WTC11 (cell line): ENCODE results near the gene YAF2. TPM values are rescaled to one million over a fixed set of nuclear protein-coding genes. Genes with fewer than 3 reads are reported as not detected.
A peak's percentile ranks its signal among the peaks of the same experiment; 100 is the strongest.

ENCODE experiments used
- ATAC-seq: fragments of 200-7000 bp; cut with Tn5 transposase; 2 replicates; pipeline ENCODE4 v1.10.0; 2021; ENCODE audit warnings: mild to moderate bottlenecking, moderate library complexity
- CTCF ChIA-PET: fragments of 300-600 bp; sonication (Branson Sonifier 250); formaldehyde crosslinking; loops from one replicate; lab custom pipeline; 2021; ENCODE audit warnings: antibody characterized with exemption; lab: Charles Lee
- POLR2A ChIA-PET: fragments of 350-600 bp; sonication (Branson Sonifier 250); formaldehyde crosslinking; loops from one replicate; lab custom pipeline; 2021; ENCODE audit warnings: antibody characterized with exemption; lab: Charles Lee
- DNase-seq: peaks from one replicate; pipeline ENCODE4 v3.0.0; 2021; ENCODE audit warnings: low spot score
- H3K27ac Mint-ChIP-seq: 2 replicates; pipeline ENCODE4 v1.8.0; 2021; ENCODE audit warnings: mixed read lengths
- H3K27me3 Mint-ChIP-seq: 2 replicates; pipeline ENCODE4 v1.8.0; 2021; ENCODE audit warnings: low read depth, mild to moderate bottlenecking, moderate library complexity, mixed read lengths
- H3K36me3 Mint-ChIP-seq: 2 replicates; pipeline ENCODE4 v1.8.0; 2021; ENCODE audit warnings: mixed read lengths
- H3K4me1 Mint-ChIP-seq: 2 replicates; pipeline ENCODE4 v1.8.0; 2022; ENCODE audit warnings: mixed read lengths
- H3K4me3 Mint-ChIP-seq: 2 replicates; pipeline ENCODE4 v1.8.0; 2021; ENCODE audit warnings: mild to moderate bottlenecking, moderate library complexity, mixed read lengths
- H3K9me3 Mint-ChIP-seq: 2 replicates; pipeline ENCODE4 v1.8.0; 2021; ENCODE audit warnings: mixed read lengths
- ATF1 ChIP-seq: sonication (generic); formaldehyde crosslinking; IDR thresholded peaks from 2 replicates; pipeline ENCODE4 v1.8.1; 2023; ENCODE audit warnings: mild to moderate bottlenecking, moderate library complexity, missing genetic modification reagents
- ATF3 ChIP-seq: sonication (generic); formaldehyde crosslinking; conservative IDR thresholded peaks from 2 replicates; pipeline ENCODE4 v1.8.1; 2022; ENCODE audit warnings: mild to moderate bottlenecking, missing genetic modification reagents
- ATF6 ChIP-seq: sonication (generic); formaldehyde crosslinking; IDR thresholded peaks from 2 replicates; pipeline ENCODE4 v1.8.1; 2023; ENCODE audit warnings: mild to moderate bottlenecking, missing genetic modification reagents
- EMX1 ChIP-seq: fragments of 250-450 bp; sonication (Bioruptor Pico); IDR thresholded peaks from 2 replicates; pipeline ENCODE4 v1.8.0; 2021; ENCODE audit warnings: mild to moderate bottlenecking
- ETV6 ChIP-seq: sonication (generic); formaldehyde crosslinking; IDR thresholded peaks from 2 replicates; pipeline ENCODE4 v1.8.1; 2022; ENCODE audit warnings: mild to moderate bottlenecking, missing genetic modification reagents
- FOXJ3 ChIP-seq: sonication (generic); formaldehyde crosslinking; IDR thresholded peaks from 2 replicates; pipeline ENCODE4 v1.9.0; 2021; ENCODE audit warnings: missing genetic modification reagents, mild to moderate bottlenecking, borderline replicate concordance
- FOXP4 ChIP-seq: sonication (generic); formaldehyde crosslinking; IDR thresholded peaks from 2 replicates; pipeline ENCODE4 v1.8.0; 2022; ENCODE audit warnings: mild to moderate bottlenecking, missing genetic modification reagents
- GTF2I ChIP-seq: fragments of 250-450 bp; sonication (Bioruptor Pico); conservative IDR thresholded peaks from 2 replicates; pipeline ENCODE4 v1.4.0; 2021; ENCODE audit warnings: mild to moderate bottlenecking
- KAT7 ChIP-seq: sonication (generic); formaldehyde crosslinking; IDR thresholded peaks from 2 replicates; pipeline ENCODE4 v1.8.1; 2023; ENCODE audit warnings: missing genetic modification reagents, mild to moderate bottlenecking, borderline replicate concordance
- RORB ChIP-seq: fragments of 250-450 bp; sonication (Bioruptor Pico); IDR thresholded peaks from 2 replicates; pipeline ENCODE4 v1.9.0; 2021; ENCODE audit warnings: mild to moderate bottlenecking
- SP1 ChIP-seq: sonication (generic); formaldehyde crosslinking; conservative IDR thresholded peaks from 2 replicates; pipeline ENCODE4 v1.8.1; 2022; ENCODE audit warnings: missing genetic modification reagents
- STAT6 ChIP-seq: sonication (generic); formaldehyde crosslinking; conservative IDR thresholded peaks from 2 replicates; pipeline ENCODE4 v1.8.1; 2023; ENCODE audit warnings: mild to moderate bottlenecking, low read depth, missing genetic modification reagents, moderate library complexity
- TP53 ChIP-seq: sonication (generic); formaldehyde crosslinking; IDR thresholded peaks from 2 replicates; pipeline ENCODE4 v1.8.1; 2023; ENCODE audit warnings: mild to moderate bottlenecking, missing genetic modification reagents
- USF2 ChIP-seq: sonication (generic); formaldehyde crosslinking; IDR thresholded peaks from 2 replicates; pipeline ENCODE4 v1.8.1; 2023; ENCODE audit warnings: mild to moderate bottlenecking, missing genetic modification reagents, moderate library complexity
- ZBTB43 ChIP-seq: sonication (generic); formaldehyde crosslinking; IDR thresholded peaks from 2 replicates; pipeline ENCODE4 v1.8.1; 2023; ENCODE audit warnings: mild to moderate bottlenecking, missing genetic modification reagents
- ZMAT4 ChIP-seq: fragments of 250-450 bp; sonication (Bioruptor Pico); IDR thresholded peaks from 2 replicates; pipeline ENCODE4 v1.9.0; 2021; ENCODE audit warnings: mild to moderate bottlenecking
- ZNF281 ChIP-seq: sonication (generic); formaldehyde crosslinking; IDR thresholded peaks from 2 replicates; pipeline ENCODE4 v1.8.0; 2023; ENCODE audit warnings: mild to moderate bottlenecking, missing genetic modification reagents
- ZNF396 ChIP-seq: fragments of 250-450 bp; sonication (Bioruptor Pico); IDR thresholded peaks from 2 replicates; pipeline ENCODE4 v1.8.0; 2021; ENCODE audit warnings: mild to moderate bottlenecking, moderate library complexity, borderline replicate concordance
- ZNF416 ChIP-seq: fragments of 250-450 bp; sonication (Bioruptor Pico); IDR thresholded peaks from 2 replicates; pipeline ENCODE4 v1.9.0; 2021; ENCODE audit warnings: mild to moderate bottlenecking, inconsistent platforms
- ZNF425 ChIP-seq: fragments of 250-450 bp; sonication (Bioruptor Pico); conservative IDR thresholded peaks from 2 replicates; pipeline ENCODE4 v1.9.0; 2021; ENCODE audit warnings: mild to moderate bottlenecking
- total RNA-seq: library from RNA; stranded (reverse); gene quantifications from 3 replicates; pipeline ENCODE4 v1.2.3, GENCODE V29; 2021

YAF2 gene
- total RNA-seq, 1 experiment from 2014 or later: 3.3 TPM

- TF ChIP-seq ATF1 (CRISPR knock-in tag): no peak
- TF ChIP-seq SP1 (CRISPR knock-in tag): no peak
- no peak for TF ChIP-seq ZNF281
- no peak for TF ChIP-seq ATF3
- TF ChIP-seq ZNF396: no peak
- TF ChIP-seq STAT6 (CRISPR knock-in tag): no peak
- TF ChIP-seq KAT7 (CRISPR knock-in tag): no peak
- TF ChIP-seq FOXJ3 (CRISPR knock-in tag): no peak
- no peak for TF ChIP-seq GTF2I (CRISPR knock-in tag)
- TF ChIP-seq ZNF425: no peak
- TF ChIP-seq TP53 (CRISPR knock-in tag): no peak
- TF ChIP-seq RORB (CRISPR knock-in tag): no peak
- no peak for TF ChIP-seq USF2 (CRISPR knock-in tag)
- TF ChIP-seq, all 79 proteins: peak for 0
- CTCF ChIA-PET: interaction anchor here (1.0 kb wide), 1 partner anchor 16 kb away, joined by 3 read pairs; no protein-coding TSS in a partner anchor
- DNase-seq: no peak
- Mint-ChIP-seq H3K4me3 (no peak overlapping the region), H3K27ac (no peak overlapping the region), H3K27me3 (peaks cover 92% of the 10 kb centered on the region), H3K36me3 (no peaks in the 10 kb centered on the region), H3K4me1 (peaks cover 19% of the 10 kb centered on the region), H3K9me3 (no peaks in the 10 kb centered on the region)
- ATAC-seq: peak; percentile 23
- POLR2A ChIA-PET: no interaction called here
Measured at GRCh38 chr12:42240131-42240750, 2.2 kb upstream of the YAF2 start.

GRCh38 chr12:42237853-42238239, 202 bp downstream of the YAF2 start:
- peaks cover 19% of the 10 kb centered on the region for H3K4me1 Mint-ChIP-seq
- ATAC-seq (peak; percentile 14), DNase-seq (peak; percentile 11)
- H3K27ac Mint-ChIP-seq: no peak overlapping the region
- peak overlapping the region; percentile 61 for H3K4me3 Mint-ChIP-seq
- peaks cover 91% of the 10 kb centered on the region for H3K27me3 Mint-ChIP-seq
- ChIA-PET CTCF (no interaction called here), POLR2A (no interaction called here)
- H3K9me3 Mint-ChIP-seq: no peaks in the 10 kb centered on the region
- H3K36me3 Mint-ChIP-seq: no peaks in the 10 kb centered on the region
- TF ChIP-seq ATF6 (CRISPR knock-in tag) (no peak), EMX1 (CRISPR knock-in tag) (no peak), ZBTB43 (CRISPR knock-in tag) (no peak), ZMAT4 (no peak), ETV6 (CRISPR knock-in tag) (no peak), FOXP4 (CRISPR knock-in tag) (no peak), ZNF416 (CRISPR knock-in tag) (no peak), ZNF396 (no peak)
